HEK293 (cell line): ENCODE results near the gene PRR36.

Source experiments
- ZNF600 ChIP-seq: fragments of 450-650 bp; formaldehyde crosslinking; IDR thresholded peaks from 2 replicates; pipeline ENCODE4 v1.5.1; 2016; ENCODE audit warnings: missing biosample characterization, missing genetic modification characterization
- ZNF792 ChIP-seq: fragments of 450-650 bp; formaldehyde crosslinking; IDR thresholded peaks from 2 replicates; pipeline ENCODE4 v1.5.1; 2016; ENCODE audit warnings: missing biosample characterization, missing genetic modification characterization

- no peak for TF ChIP-seq ZNF600
- no peak for TF ChIP-seq ZNF792
Measured at GRCh38 chr19:7832009-7832408, 42.2 kb downstream of the PRR36 start.
